HG02970 (cell line): ENCODE data around the gene NME4.
"Not testable (repeated sequence)": the region's sequence is repeated elsewhere in the genome, so short reads cannot be mapped to it uniquely, and the experiment has no call there.

Experiments used
- ATAC-seq: cut with Tn5 transposase; IDR thresholded peaks from one replicate; pipeline ENCODE4 v1.9.1; 2021; ENCODE audit warnings: mild to moderate bottlenecking, moderate library complexity, moderate number of reproducible peaks; ENCODE audit not compliant: unreplicated experiment, low FRiP score

NME4 gene

DNA sequence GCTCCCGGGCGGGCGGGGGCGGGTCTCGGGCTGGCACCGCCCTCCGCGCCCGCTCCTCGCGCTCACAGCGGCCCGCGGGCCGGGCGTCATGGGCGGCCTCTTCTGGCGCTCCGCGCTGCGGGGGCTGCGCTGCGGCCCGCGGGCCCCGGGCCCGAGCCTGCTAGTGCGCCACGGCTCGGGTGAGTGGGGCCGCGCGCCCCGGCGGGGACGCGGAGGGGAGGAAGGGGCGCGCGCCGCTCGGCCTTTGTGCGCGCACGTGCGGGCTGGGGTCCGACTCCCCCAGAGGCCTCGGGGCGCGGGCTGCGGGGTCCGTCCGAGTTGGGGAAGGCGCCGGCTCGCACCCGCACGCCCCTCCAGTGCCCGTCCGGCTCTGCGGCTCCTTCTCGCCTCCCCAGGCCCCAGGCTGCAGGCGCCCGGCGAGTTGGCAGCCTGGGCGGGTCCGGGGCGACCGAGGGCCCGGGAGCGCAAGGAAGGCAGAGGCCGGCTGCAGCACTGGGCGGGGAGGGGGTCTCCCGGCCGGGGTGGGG, at the start of gene NME4:
Gene NME4 (plus strand): TSS at position 65 of the 527 bp plus-strand sequence. CDS start 24 bp downstream, at position 89.
- no peak for ATAC-seq

DNA sequence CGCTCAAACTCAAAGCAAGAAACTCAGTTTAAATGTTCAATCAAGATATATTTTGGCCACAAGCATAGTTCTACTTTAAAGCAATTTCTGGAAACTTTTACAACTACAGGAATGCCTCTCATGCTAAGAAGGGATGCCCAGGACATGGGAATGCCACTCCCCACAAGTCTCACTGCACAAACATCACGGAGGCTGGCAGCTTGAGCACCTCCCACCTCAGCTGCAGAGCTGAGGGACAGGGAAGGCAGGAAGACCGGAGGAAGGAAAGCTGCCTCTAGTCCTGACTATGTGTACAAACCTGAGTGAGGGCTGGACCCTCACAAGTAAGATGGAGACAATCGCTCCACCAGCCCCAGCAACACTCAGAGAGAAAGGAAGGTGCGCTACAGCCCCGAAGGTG, 49.8 kb upstream of the NME4 start:
- no peak for ATAC-seq

DNA sequence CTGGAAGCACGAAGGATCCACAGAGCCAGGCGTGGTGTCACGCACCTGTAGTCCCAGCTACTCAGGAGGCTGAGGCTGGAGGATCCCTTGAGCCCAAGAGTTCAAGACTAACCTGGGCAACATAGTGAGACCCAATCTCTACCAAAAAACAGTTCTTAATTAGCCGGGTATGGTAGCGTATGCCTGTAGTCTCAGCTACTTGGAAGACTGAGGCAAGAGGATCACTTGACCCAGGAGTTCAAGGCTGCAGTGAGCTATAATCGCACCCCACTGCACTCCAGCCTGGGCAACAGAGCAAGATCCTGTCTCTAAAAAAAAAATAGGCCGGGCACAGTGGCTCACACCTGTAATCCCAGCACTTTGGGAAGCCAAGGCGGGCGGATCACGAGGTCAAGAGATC, 48.5 kb upstream of the NME4 start:
- ATAC-seq: not testable (repeated sequence)

DNA sequence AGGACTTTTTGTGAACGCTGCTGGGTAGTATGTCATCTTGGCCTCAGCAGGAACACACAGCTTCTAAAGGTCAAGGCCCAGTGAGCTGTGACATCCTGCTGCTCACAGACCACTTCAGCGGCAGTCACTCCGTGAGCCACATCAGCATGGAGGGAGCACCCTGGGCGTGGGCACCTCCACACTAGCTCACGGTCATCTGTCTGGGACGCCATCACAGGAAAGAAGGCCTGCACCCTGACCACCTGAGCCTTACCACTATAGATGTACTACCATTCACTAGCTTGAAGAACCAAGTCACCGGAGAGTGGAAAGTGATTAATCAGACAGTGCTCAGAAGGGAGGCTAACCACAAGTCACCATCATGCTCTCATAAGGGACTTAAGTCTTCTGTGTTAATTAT, 47.8 kb upstream of the NME4 start:
- ATAC-seq: no peak

DNA sequence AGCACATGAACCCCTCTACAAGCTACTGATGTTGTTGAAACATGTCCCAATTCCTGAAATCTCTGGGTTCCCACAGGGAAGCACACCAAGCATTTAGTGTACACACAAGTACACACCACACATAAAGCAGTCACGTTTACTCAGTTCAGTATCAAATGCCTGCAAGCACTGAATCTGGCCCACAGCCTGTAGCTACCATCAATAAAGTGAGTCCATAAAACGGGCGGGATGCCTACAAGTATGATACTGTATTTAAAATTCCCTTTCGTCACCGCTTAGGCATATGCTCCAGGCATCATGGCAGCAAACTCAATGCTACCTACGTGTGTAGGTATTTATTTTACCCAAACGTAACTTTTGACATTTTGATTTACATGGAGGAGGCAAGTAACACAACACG, 46.8 kb upstream of the NME4 start:
- no peak for ATAC-seq

DNA sequence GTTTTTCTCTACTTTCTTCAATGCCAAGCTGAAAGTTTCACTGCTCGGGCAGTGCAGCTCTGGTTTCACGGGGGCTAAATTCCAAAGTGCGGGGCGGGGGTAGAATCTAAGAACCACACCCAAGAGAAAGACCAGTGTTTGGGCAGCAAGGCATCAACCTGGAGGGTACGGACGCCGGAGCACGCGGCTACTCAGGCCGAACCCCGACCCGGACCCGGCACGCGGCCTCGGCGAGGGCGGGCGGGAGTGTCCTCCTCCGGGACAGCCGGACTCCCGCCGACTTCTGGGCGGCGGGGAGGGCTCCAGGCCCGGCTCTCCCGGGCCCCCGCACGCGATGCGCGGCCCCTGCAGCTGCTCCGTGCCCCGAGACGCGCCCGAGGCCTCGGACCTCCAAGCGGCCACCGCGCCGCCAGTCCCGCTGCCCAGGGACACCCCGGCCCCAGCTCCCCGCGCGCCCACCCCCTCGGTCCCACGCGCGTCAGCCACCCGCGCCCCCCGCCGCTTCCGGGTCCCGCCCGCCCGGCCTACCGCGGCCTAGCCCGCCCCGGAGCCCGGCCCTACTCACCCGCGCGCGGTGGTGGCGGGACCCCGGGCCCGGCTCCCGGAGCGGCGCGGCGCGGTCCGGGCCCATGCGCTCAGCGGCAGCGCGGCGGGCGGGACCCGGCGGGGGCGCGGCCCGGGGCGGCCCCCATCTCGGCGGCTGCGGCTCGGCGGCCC, 45.0 kb upstream of the NME4 start:
- peak; percentile 34 for ATAC-seq

DNA sequence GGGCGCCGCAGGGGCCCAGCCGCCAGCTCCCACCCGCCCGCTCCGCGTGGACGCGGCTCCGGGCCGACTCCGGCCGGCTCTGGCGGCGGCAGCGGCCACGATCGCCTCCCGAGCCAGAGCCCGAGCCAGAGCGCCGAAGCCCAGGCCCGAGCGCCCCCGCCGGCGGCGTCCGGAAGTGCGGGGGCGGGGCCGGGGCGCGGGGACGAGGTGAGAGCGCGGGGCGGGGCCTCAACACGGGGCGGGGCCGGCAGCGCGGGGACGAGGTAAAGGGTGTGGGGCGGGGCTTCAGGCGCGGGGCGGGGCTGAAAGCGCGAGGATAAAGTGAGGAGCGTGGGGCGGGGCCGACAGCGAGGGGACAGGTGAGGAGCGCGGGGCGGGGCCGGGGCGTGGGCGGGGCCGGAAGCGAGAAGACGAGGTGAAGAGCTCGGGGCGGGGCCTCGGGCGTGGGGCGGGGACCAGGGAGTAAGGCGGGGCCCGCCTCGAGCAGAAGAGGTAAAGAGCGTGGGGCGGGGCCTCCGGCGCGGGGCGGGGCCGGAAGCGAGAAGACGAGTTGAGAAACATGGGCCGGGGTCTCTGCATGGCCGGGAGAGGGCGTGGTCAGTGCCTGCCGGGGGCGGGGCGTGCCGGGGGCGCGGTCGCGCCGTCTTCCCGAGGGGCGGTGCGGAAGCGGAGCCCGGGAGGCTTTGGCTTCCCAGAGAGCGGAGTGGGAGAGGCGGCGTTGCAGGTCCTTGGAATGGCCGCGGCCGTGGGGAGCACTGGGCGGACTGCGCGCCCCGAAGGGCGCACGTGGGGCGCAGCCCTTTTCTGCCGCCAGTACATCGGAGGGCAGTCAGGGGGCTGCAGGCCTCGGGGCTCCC, 44.2 kb upstream of the NME4 start, which contains the start of gene AXIN1:
Gene AXIN1 (minus strand): TSS at position 177 of the 857 bp plus-strand sequence. CDS start 5,698 bp downstream, outside the sequence.
- ATAC-seq: peak; percentile 61

DNA sequence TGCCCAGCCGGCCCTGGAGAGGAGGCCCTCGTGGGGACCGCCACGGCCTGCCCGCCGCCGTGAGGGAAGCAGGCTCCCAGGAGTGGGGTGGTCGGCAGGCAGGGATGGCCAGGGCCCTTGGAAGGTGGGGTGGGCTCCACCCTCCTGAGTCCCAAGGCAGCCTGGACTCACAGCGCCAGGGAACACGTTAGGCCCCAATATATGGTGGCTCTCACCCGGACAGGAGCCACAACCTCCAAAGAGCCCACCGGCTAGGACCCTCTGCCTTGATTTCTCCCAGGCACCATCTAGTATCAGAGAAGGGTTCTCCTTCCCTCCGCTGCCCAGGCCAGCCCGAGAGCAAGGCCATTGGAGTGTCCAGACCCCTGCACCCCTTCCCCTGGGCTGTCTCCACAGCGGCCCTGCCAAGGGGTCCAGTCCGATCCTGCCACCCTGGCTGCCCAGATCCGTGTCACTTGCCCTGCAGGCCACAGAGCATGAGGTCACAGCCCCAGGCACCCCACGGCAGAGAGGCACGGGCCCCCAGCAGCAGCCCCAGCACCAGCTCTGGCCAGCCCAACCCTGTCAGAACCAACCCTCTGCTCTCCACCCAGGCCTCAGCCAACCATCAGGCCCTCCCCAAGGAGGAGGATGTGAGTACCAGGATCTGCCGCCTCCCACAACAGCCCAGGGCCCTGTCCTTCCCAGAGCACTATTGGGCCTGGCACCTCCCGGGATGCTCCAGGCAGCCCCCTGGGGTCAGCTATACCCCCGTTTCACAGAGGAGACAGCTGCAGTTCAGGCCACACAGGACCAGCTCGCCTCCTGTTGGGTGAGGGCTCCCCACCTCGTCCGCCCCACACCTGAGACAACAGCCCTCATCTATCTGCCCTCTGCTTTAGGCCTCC, 43.4 kb upstream of the NME4 start:
- no peak for ATAC-seq

DNA sequence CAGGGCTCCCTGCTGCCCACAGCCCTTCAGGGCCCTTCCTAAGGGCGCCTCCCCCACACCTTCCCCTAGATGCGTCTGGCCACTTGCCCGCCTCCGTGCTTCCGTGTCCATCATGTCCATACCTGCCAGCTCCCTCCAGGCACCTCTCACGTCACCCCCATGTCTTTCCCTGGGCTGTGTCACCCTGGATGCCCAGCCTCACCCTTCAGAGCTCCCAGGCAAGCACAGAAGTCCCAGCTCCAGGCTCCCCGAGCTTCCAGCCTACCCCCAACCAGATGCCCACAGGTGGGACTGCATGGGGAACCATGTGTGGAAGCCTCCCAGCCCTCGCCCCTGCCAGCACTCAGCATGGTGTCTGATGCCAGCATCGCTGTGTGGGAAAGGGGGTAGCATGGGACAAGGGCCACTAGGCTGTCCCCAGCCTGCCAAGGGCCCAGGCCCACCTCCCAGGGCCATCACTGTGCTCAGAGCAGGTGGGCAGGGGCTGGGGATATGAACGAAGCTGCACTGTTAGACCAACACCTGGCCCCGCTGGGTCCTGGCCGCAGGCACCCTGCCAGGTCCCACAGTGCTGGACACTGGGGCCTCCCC, 42.6 kb upstream of the NME4 start:
- ATAC-seq: no peak

DNA sequence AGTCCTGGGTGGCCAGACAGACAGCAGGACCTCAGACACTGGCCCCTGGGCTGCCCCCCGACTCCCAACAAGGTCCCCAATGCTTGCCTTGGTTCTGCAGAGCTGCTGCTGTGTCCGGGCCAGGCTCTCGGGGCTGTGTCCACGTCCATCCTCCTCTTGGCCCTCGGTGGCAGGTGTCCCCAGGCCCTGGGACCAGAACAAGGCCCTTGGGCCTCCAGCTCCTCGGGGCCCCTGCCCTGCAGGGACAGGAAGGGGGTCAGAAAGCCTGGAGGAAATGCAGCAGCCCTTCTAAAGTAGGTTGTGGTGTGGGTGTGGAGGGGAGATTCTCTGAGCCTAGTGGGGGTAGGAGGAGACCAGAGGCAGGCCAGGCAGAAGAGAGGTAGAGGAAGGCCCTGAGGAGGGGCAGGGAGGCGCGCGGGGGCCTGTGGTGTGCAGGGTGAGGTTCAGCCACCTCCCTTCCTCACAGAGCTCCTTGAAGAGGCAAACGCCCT, 42.0 kb upstream of the NME4 start:
- no peak for ATAC-seq

DNA sequence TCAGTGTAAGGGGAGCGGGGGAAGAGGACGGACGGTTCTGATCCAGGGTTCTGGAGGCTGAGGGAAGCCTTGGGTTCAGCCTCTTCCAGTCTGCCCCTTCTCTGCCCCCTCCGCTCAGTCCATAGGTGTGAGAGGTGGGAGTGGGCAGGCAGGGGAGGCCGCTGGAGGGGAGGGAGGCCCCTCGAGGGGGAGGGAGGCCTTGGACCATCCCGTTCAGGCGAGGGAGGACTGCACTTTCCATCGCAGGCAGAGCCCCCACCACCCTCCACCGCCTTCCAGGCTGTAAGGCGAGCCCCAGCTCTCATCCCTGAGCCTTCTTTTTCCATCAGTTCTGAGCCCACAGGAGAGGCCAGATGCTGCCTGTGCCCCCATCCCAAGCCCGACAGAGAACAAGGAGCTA, 40.3 kb upstream of the NME4 start:
- ATAC-seq: no peak

DNA sequence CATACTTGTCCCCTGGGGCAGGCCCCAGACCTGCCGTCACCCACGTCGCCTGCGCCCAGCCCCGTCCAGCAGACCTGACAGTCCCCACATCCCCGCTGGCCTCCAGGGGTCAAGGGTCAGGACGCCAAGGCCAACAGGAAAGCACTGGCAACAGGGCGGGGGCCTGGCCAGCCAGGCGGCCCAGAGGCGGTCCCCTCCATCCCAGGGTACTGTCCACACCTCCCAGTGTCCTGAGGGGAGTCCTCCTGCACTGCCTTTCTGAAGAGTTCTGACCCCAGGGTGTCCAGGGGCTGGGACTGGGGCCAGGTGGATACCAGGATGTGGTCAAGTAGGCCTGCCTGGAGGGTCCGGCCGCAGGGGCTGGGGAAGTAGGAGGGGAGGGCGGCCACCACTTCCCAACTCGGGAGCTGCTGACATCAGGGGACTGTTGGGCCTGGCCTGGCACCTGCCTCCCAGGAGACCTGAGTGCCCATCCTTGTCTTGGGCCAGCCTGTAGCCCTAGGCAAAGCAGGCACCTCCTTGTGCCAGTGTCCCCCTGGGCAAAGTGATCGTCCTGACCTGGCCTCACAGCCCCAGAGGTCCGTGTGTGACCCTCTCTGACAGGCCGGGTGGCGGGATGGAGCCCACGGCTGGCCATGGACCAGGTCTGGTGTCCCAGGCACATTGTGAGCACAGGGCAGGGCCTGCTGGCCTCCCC, 37.8 kb upstream of the NME4 start:
- ATAC-seq: no peak

DNA sequence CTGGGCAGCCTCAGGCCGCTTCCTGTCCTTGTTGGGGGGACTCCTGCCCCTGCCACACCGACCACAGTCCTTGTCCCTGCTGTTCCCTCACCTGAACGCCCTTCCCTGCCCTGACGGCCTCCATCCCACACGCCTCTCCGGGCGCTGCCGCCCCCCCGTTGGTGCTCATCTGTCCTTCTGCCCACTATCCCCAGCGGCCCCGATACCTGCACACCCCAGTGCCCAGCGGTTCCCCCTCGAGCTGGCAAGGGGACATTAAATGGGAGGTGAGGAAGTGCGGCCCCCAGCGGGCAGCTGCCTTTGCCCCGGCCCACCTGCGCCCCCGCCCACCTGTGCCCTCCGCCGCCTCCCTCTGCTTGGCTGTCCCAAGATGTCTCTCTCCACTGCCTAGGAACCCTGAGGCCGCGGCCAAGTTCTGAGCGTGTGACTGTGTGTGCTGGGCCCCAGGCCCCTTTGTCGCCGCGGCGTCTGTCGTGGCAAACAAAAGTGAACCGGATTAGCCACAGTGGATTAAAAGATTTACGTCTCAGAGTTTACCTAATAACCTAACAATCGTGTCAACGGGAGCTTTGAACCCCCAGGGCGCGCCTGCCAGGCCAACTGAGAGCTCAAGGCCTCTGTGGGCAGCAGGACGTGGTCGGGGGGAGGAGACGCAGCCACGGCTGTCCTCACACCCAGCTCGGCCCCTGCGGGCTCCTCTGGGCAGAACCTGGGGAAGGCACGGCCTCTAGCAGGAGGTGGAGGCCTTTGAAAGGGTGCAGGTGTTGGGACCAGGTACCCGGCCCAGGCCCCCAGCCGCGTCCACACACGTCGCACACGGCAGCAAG, 36.9 kb upstream of the NME4 start:
- ATAC-seq: no peak

DNA sequence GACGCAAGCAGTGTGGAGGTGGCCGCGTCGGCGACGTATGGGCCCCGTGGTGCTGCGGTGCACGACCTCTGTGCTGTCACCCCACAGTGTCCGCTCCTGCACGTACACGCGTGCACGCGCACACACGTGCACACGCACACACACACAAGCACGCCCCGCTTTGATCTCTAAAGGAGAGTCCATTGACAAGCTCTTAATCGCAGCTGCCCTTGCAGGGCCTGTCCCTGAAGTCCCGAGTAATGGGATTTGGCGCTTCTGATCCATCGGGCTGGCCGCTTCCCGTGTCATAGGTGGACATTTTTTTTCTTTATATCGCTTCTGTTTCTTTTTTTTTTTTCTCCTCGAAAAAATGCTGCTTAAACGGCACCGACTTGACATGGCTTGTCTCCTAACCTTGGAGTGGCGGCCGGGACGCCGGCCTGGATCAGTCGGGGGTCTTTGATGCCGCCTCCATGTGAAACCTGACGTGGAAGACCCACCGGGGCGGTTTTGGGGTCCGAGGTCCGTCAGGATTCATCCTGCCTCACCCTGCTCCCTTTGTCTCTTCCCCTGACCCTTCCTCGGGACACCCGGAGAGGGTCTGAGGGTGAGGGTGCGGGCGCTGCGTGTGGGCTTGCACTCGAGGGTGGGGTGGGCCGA, 36.2 kb upstream of the NME4 start:
- no peak for ATAC-seq

DNA sequence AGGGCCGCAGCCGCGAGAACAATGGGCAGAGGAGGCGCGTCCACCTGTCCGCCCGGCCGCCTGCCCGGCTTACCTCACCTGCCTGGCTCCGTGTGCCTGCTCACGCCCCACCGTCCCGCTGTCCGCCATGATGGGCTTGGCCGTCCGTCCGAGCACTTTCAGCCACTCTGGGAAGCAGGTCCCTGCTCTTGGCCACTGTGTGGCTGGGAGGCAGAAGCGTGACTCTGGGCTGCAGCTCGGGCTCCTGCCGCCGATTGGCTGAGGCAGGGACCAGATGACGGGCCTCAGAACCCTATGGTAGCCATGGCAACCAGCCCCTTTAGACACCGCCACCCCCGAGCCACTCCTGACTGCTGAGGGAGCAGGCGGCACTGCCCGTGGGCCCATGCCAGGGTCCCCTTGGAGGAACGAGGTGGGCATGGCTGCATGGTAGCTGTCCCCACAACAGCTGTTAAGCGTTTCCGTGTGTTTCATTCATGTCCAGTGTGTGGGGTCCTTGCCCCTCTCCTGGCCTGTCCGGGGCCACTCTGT, 35.6 kb upstream of the NME4 start:
- ATAC-seq: no peak

DNA sequence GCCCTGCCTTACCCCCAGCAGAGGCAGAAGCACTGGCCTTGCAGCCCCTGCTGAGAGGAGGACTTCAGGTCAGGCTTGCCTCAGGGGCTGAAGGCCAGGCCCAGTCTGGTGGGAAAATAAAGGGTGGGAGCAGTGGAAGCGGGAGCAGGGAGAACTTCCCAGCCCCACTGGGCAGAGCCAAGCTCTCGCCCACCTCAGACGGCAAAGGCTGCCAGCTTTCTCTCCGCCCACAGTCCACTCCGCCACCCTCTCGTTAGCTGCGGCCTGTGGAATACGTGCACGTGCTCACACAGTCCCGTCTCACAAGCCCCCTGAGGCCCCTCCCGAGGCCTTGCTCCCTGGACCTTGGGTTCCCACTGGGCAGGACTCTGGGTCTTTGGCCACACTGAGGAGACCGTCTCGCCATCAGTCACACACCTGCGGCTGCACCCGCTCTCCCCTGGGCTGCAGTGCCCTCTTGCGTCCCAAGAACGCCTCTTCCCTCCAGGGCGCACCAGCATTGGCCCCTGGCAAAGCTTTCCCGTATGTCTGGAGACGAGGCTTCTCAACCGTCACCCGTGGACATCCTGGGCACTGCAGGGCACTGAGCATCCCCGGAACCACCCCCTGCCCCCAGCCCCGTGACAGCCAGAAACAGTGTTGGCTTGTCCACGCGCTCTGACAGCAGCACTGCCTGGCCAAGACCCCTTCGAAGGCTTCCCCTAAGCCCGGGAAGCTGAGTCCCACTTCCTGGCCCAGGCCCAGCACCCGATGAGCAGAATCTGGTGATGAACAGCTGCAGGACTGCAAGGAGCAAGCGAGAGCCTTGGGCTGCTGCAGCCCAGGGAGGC, 34.9 kb upstream of the NME4 start:
- no peak for ATAC-seq

DNA sequence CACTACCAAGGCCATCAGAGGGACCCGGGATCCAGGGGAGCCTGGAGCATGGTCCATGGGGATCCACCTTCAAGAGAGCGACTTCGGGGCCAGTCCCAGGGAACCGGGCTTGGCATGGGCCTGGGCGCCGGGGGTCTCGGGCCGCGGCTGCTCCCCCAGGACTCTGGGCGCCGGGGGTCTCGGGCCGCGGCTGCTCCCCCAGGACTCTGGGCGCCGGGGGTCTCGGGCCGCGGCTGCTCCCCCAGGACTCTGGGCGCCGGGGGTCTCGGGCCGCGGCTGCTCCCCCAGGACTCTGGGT, 34.3 kb upstream of the NME4 start:
- not testable (repeated sequence) for ATAC-seq
